OCI-LY1 (cell line): ENCODE data around the gene VEPH1.

Experiments
- H2AFZ ChIP-seq: fragments of 200-600 bp; sonication (generic), shearing (Covaris generic); 2 replicates; pipeline ENCODE4 v1.6.0; 2014; ENCODE audit warnings: antibody characterized with exemption, mild to moderate bottlenecking, low read length
- H3F3A ChIP-seq: fragments of 200-600 bp; sonication (generic), shearing (Covaris generic); 2 replicates; pipeline ENCODE4 v1.6.0; 2014; ENCODE audit warnings: mild to moderate bottlenecking, antibody characterized with exemption, low read length, moderate library complexity; ENCODE audit not compliant: insufficient read depth
- H3K27ac ChIP-seq: fragments of 200-600 bp; sonication (generic); 2 replicates; pipeline ENCODE4 v1.5.1; 2014; ENCODE audit warnings: low read length, mixed run types, mild to moderate bottlenecking, low read depth; ENCODE audit not compliant: poor library complexity, severe bottlenecking
- H3K27me3 ChIP-seq: fragments of 200-600 bp; sonication (generic); 2 replicates; pipeline ENCODE4 v1.6.0; 2014; ENCODE audit warnings: antibody characterized with exemption, mild to moderate bottlenecking, low read length, moderate library complexity; ENCODE audit not compliant: insufficient read depth
- H3K36me3 ChIP-seq: fragments of 200-600 bp; sonication (generic); 2 replicates; pipeline ENCODE4 v1.6.1; 2014; ENCODE audit warnings: mild to moderate bottlenecking, antibody characterized with exemption, low read length, moderate library complexity, mixed read lengths; ENCODE audit not compliant: insufficient read depth
- H3K4me1 ChIP-seq: fragments of 200-600 bp; sonication (generic); 2 replicates; pipeline ENCODE4 v1.5.1; 2014; ENCODE audit warnings: mild to moderate bottlenecking, low read length, moderate library complexity; ENCODE audit not compliant: insufficient read depth, severe bottlenecking
- H3K4me2 ChIP-seq: fragments of 200-600 bp; sonication (generic), shearing (Covaris generic); 2 replicates; pipeline ENCODE4 v1.6.1; 2014; ENCODE audit warnings: low read length
- H3K4me3 ChIP-seq: fragments of 200-600 bp; sonication (generic); 2 replicates; pipeline ENCODE4 v1.5.1; 2014; ENCODE audit warnings: low read length, low read depth, mild to moderate bottlenecking, mixed read lengths; ENCODE audit not compliant: poor library complexity, severe bottlenecking
- H3K79me2 ChIP-seq: fragments of 200-600 bp; shearing (Covaris generic); 2 replicates; pipeline ENCODE4 v1.6.1; 2016; ENCODE audit warnings: mixed run types, low read length, mixed read lengths; ENCODE audit not compliant: insufficient read depth
- H3K9ac ChIP-seq: fragments of 200-600 bp; sonication (generic), shearing (Covaris generic); 2 replicates; pipeline ENCODE4 v1.6.1; 2014; ENCODE audit warnings: mild to moderate bottlenecking, low read length, mixed read lengths
- H3K9me2 ChIP-seq: fragments of 200-600 bp; sonication (generic), shearing (Covaris generic); 2 replicates; pipeline ENCODE4 v1.6.1; 2014; ENCODE audit warnings: low read depth, mild to moderate bottlenecking, low read length, mixed read lengths
- H3K9me3 ChIP-seq: fragments of 200-600 bp; shearing (Covaris generic); 2 replicates; pipeline ENCODE4 v1.6.1; 2014; ENCODE audit warnings: low read length, mixed read lengths
- H4K20me1 ChIP-seq: fragments of 200-600 bp; sonication (generic), shearing (Covaris generic); 2 replicates; pipeline ENCODE4 v1.6.0; 2016; ENCODE audit warnings: mild to moderate bottlenecking, low read length; ENCODE audit not compliant: insufficient read depth
- CTCF ChIP-seq: fragments of 200-600 bp; sonication (generic), shearing (Covaris generic); IDR thresholded peaks from 2 replicates; pipeline ENCODE4 v1.5.1; 2017; ENCODE audit warnings: mild to moderate bottlenecking, antibody characterized with exemption, low read length, moderate library complexity, mixed read lengths
- EZH2 ChIP-seq: fragments of 200-600 bp; sonication (generic), shearing (Covaris generic); IDR thresholded peaks from 2 replicates; pipeline ENCODE4 v1.8.0; 2017; ENCODE audit warnings: borderline replicate concordance, mixed run types, mild to moderate bottlenecking, antibody characterized with exemption, low read length, moderate library complexity, mixed read lengths

The VEPH1 gene

DNA sequence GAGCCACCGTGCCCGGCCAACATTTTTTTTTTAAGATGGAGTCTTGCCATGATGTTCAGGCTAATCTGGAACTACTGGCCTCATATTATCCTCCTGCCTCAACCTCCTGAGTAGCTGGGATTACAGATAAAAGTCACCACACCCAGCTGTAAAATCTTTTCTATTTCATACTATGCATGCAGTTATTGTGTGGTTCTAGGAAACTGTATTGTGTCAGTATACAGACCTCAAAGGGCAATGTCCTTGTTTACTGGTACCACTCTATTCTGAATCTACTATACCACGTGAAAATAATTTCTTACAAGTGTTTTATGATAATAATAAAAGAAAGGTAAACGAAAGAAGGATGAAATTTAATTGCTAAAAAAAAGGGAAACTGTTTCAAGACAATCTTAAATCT lies 190.0 kb downstream of the VEPH1 start:
- no peaks in the 10 kb centered on the region for H3K9me3 ChIP-seq
- no peaks in the 10 kb centered on the region for H3K36me3 ChIP-seq
- H3K4me3 ChIP-seq, result no peak overlapping the region
- H3K4me2 ChIP-seq, result no peak overlapping the region
- no peak overlapping the region for H3K27ac ChIP-seq
- no peaks in the 10 kb centered on the region for H3F3A ChIP-seq
- no peaks in the 10 kb centered on the region for H3K79me2 ChIP-seq
- TF ChIP-seq CTCF, result no peak
- no peak for TF ChIP-seq EZH2
- H3K4me1 ChIP-seq, result no peaks in the 10 kb centered on the region
- H3K27me3 ChIP-seq, result no peaks in the 10 kb centered on the region
- no peaks in the 10 kb centered on the region for H4K20me1 ChIP-seq
- H2AFZ ChIP-seq, result no peak overlapping the region
- H3K9me2 ChIP-seq, result no peaks in the 10 kb centered on the region
- no peak overlapping the region for H3K9ac ChIP-seq

DNA sequence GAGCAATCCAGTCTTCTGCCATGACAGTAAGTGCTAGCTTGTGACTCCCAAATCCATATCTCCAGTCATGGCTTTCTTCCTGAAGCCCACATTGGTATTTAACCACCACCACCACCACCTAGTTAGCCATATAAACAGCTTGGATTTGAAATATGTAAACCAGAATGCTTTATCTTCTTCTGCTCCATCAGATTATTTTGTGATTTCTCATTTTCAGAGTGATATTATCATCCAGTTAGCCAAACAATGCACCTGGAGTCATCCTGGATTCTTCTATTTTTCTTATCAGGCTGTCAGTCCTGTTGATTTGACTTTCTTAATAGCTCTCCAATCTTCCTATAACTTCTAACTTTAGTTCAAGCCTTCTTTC lies 190.9 kb downstream of the VEPH1 start:
- no peaks in the 10 kb centered on the region for H3K36me3 ChIP-seq
- no peak overlapping the region for H3K27ac ChIP-seq
- H3K27me3 ChIP-seq, result no peaks in the 10 kb centered on the region
- H3K4me1 ChIP-seq, result no peaks in the 10 kb centered on the region
- H3K9me2 ChIP-seq, result no peaks in the 10 kb centered on the region
- H2AFZ ChIP-seq, result no peak overlapping the region
- H3K9me3 ChIP-seq, result no peaks in the 10 kb centered on the region
- no peak overlapping the region for H3K9ac ChIP-seq
- no peak overlapping the region for H3K4me2 ChIP-seq
- H3K4me3 ChIP-seq, result no peak overlapping the region
- no peaks in the 10 kb centered on the region for H4K20me1 ChIP-seq
- no peak for TF ChIP-seq CTCF
- no peak for TF ChIP-seq EZH2
- no peaks in the 10 kb centered on the region for H3K79me2 ChIP-seq
- H3F3A ChIP-seq, result no peaks in the 10 kb centered on the region

- Histone ChIP-seq H2AFZ (no peak overlapping the region), H3K27me3 (no peaks in the 10 kb centered on the region), H3K36me3 (no peaks in the 10 kb centered on the region), H3K9me2 (no peaks in the 10 kb centered on the region), H3K79me2 (no peaks in the 10 kb centered on the region), H3K27ac (no peak overlapping the region), H3K9ac (no peak overlapping the region), H3K9me3 (no peaks in the 10 kb centered on the region), H3K4me3 (no peak overlapping the region), H3K4me2 (no peak overlapping the region), H3K4me1 (no peaks in the 10 kb centered on the region), H4K20me1 (no peaks in the 10 kb centered on the region), H3F3A (no peaks in the 10 kb centered on the region)
- TF ChIP-seq CTCF (no peak), EZH2 (no peak)
Observed at GRCh38 chr3:157311633-157312375, 191.4 kb downstream of the VEPH1 start.
